Endothelial cell (in vitro differentiated cells): Measurements from ENCODE around the gene ZNF597. TPM values are rescaled to one million over a fixed set of nuclear protein-coding genes. Genes with fewer than 3 reads are reported as not detected.

Experiments used
- DNase-seq: peaks from one replicate; pipeline ENCODE4 v3.0.0; 2021; ENCODE audit warnings: low spot score
- H3K27ac Mint-ChIP-seq: one replicate; pipeline ENCODE4 v1.8.0; 2021; ENCODE audit warnings: mixed read lengths, inconsistent platforms; ENCODE audit not compliant: unreplicated experiment
- H3K27me3 Mint-ChIP-seq: one replicate; pipeline ENCODE4 v1.8.0; 2021; ENCODE audit warnings: mild to moderate bottlenecking, moderate library complexity, mixed read lengths, inconsistent platforms; ENCODE audit not compliant: unreplicated experiment
- H3K36me3 Mint-ChIP-seq: one replicate; pipeline ENCODE4 v1.8.0; 2021; ENCODE audit warnings: mild to moderate bottlenecking, low read depth, mixed read lengths, inconsistent platforms; ENCODE audit not compliant: unreplicated experiment
- H3K4me1 Mint-ChIP-seq: one replicate; pipeline ENCODE4 v1.8.0; 2021; ENCODE audit warnings: mild to moderate bottlenecking, mixed read lengths, inconsistent platforms; ENCODE audit not compliant: unreplicated experiment
- H3K4me3 Mint-ChIP-seq: one replicate; pipeline ENCODE4 v1.8.0; 2021; ENCODE audit warnings: mild to moderate bottlenecking, mixed read lengths, inconsistent platforms; ENCODE audit not compliant: unreplicated experiment
- H3K9me3 Mint-ChIP-seq: one replicate; pipeline ENCODE4 v1.8.0; 2021; ENCODE audit warnings: mixed read lengths, inconsistent platforms; ENCODE audit not compliant: unreplicated experiment
- total RNA-seq: library from RNA; stranded (reverse); fragmentation: NEBNext Ultra II Directional; extraction: Animal tissue kit (Norgen Biotek cat#: 25700); gene quantifications from one replicate; pipeline ENCODE4 v1.2.1, GENCODE V29; 2021; ENCODE audit not compliant: unreplicated experiment
- TF ChIP-seq, protein P1 (sequence below): fragments of 200-600 bp; sonication (generic); IDR thresholded peaks from one replicate; pipeline ENCODE4 v1.5.0; 2021; ENCODE audit warnings: antibody characterized with exemption; ENCODE audit not compliant: unreplicated experiment

Gene ZNF597
- total RNA-seq, 1 donor from 2014 or later = 5.7 TPM

- Mint-ChIP-seq H3K27me3 (peaks cover 18% of the 10 kb centered on the region), H3K4me1 (peaks cover 17% of the 10 kb centered on the region), H3K36me3 (peaks cover 19% of the 10 kb centered on the region), H3K9me3 (no peaks in the 10 kb centered on the region), H3K27ac (no peak overlapping the region), H3K4me3 (no peak overlapping the region)
- TF ChIP-seq, protein P1, sequence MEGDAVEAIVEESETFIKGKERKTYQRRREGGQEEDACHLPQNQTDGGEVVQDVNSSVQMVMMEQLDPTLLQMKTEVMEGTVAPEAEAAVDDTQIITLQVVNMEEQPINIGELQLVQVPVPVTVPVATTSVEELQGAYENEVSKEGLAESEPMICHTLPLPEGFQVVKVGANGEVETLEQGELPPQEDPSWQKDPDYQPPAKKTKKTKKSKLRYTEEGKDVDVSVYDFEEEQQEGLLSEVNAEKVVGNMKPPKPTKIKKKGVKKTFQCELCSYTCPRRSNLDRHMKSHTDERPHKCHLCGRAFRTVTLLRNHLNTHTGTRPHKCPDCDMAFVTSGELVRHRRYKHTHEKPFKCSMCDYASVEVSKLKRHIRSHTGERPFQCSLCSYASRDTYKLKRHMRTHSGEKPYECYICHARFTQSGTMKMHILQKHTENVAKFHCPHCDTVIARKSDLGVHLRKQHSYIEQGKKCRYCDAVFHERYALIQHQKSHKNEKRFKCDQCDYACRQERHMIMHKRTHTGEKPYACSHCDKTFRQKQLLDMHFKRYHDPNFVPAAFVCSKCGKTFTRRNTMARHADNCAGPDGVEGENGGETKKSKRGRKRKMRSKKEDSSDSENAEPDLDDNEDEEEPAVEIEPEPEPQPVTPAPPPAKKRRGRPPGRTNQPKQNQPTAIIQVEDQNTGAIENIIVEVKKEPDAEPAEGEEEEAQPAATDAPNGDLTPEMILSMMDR = no peak
- no peak for DNase-seq
Measured at GRCh38 chr16:3469736-3470135, 26.4 kb upstream of the ZNF597 start.

DNA sequence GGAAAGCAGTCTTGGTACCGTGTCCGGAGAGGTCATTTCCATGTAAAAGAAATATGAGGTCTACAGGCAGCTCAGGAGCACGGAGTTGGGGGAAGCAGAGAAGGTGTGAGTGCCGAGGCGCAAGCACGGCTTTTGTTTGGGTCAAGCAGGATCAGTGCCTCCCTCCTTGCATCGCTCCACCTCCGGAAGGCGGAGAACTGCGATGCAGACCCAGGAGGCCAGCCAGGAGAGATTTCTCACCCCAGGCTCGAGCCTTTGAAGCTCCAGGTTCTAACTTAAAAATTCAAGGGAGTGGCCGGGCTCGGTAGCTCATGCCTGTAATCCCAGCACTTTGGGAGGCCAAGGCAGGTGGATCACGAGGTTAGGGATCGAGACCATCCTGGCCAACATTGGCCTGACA lies 25.2 kb upstream of the ZNF597 start:
- no peak for DNase-seq
- TF ChIP-seq, protein P1 = no peak
- H3K27ac Mint-ChIP-seq = peak overlapping the region; percentile 42
- peaks cover 21% of the 10 kb centered on the region for H3K4me1 Mint-ChIP-seq
- H3K27me3 Mint-ChIP-seq = peaks cover 20% of the 10 kb centered on the region
- H3K4me3 Mint-ChIP-seq = no peak overlapping the region
- H3K36me3 Mint-ChIP-seq = peaks cover 19% of the 10 kb centered on the region
- H3K9me3 Mint-ChIP-seq = no peaks in the 10 kb centered on the region

- no peaks in the 10 kb centered on the region for H3K9me3 Mint-ChIP-seq
- TF ChIP-seq, protein P1 = no peak
- peaks cover 21% of the 10 kb centered on the region for H3K4me1 Mint-ChIP-seq
- peaks cover 19% of the 10 kb centered on the region for H3K36me3 Mint-ChIP-seq
- peaks cover 19% of the 10 kb centered on the region for H3K27me3 Mint-ChIP-seq
- DNase-seq = no peak
- H3K4me3 Mint-ChIP-seq = no peak overlapping the region
- H3K27ac Mint-ChIP-seq = peak overlapping the region; percentile 42
Measured at GRCh38 chr16:3467921-3468320, 24.6 kb upstream of the ZNF597 start.

- Mint-ChIP-seq H3K4me3 (peak overlapping the region; percentile 6), H3K27ac (no peak overlapping the region), H3K4me1 (peaks cover 24% of the 10 kb centered on the region), H3K36me3 (peaks cover 19% of the 10 kb centered on the region), H3K9me3 (no peaks in the 10 kb centered on the region), H3K27me3 (peaks cover 14% of the 10 kb centered on the region)
- TF ChIP-seq, protein P1 = no peak
- no peak for DNase-seq
Measured at GRCh38 chr16:3467182-3467581, 23.9 kb upstream of the ZNF597 start.

DNA sequence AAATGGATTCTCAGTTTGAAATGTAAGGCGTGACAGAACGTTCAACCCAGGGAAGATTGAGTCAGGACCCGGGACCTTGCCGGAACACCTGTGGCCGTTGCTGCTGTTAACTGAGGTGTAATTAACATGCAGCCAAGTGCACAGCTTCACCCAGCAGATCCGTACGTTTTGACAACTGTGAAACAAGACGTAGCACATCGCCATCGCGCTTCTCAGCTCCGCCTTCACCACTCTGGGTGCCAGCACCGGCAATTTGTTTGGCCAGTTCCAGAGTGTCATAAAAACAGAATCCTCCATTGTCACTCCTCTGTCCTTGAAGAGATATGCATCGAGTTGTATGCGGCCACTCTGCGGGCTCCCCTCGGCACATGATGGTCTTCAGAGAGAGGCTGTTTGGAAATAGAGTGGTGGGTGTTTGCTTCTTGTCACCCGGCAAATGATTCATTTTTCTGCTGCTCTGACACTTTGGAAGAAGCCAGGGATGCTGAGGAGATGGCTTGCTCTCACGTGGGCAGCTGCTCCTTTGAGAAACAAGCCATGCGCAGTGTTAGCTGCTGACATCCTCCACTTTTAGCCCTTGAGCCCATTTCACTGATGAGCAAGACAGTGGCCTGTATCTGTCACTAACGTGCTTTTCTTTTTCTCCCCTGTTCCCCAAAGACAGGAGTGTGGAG lies 22.7 kb upstream of the ZNF597 start:
- no peak for DNase-seq
- peak overlapping the region; percentile 29 for H3K4me3 Mint-ChIP-seq
- peaks cover 19% of the 10 kb centered on the region for H3K36me3 Mint-ChIP-seq

More for the DNA sequence above, 22.7 kb upstream of the ZNF597 start:
- Mint-ChIP-seq H3K9me3 (no peaks in the 10 kb centered on the region), H3K27me3 (peaks cover 14% of the 10 kb centered on the region), H3K27ac (peak overlapping the region; percentile 42), H3K4me1 (peaks cover 30% of the 10 kb centered on the region)
- TF ChIP-seq, protein P1 = no peak
